ENCODE data around the gene SIRPA.

DNA sequence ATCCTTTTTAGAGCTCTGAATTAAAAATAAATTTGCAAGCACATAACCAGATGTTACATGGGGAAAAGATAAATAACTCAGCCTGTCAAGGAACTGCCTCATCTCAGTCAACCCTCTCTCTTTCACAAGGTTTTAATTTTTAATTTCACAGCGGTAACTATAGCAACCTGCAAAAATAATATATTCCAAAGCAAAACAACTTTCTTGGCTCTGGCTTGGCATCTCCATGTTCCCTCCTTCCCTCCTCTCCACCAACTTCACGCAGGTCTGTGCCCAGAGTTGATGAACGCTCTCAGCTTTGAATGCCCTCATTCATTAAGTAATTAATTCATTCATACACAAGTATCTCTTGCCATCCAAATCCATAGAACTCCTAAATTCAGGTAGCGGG lies 32.5 kb upstream of the SIRPA start:
- no peak for TF ChIP-seq CTCF (IDR thresholded peaks at IDR 0.05)
- no peak for TF ChIP-seq POLR2A (IDR thresholded peaks at IDR 0.05)
